ENCODE results near the gene TEX19.
"Not testable (repeated sequence)": the region's sequence is repeated elsewhere in the genome, so short reads cannot be mapped to it uniquely, and the experiment has no call there.

Gene TEX19

GRCh38 chr17:82359451-82360074 is 516 bp downstream of the TEX19 start:
- not testable (repeated sequence) for DNase-seq

GRCh38 chr17:82361885-82362633 is 3.0 kb downstream of the TEX19 start:
- no peak for DNase-seq

GRCh38 chr17:82365606-82366295 is 6.7 kb downstream of the TEX19 start:
- DNase-seq: no peak

- no peak for DNase-seq
Observed at GRCh38 chr17:82366749-82367148, 7.7 kb downstream of the TEX19 start.

- DNase-seq: no peak
Observed at GRCh38 chr17:82367724-82368524, 8.9 kb downstream of the TEX19 start.

- DNase-seq: no peak
Observed at GRCh38 chr17:82369211-82369610, 10.2 kb downstream of the TEX19 start.

- DNase-seq: no peak
Observed at GRCh38 chr17:82370471-82371332, 11.7 kb downstream of the TEX19 start.

- DNase-seq: no peak
Observed at GRCh38 chr17:82371333-82372248, 12.5 kb downstream of the TEX19 start, which contains the start of gene UTS2R. Gene UTS2R (plus strand): TSS chr17:82371765. CDS start chr17:82374325, 2,560 bp downstream.

GRCh38 chr17:82372249-82373071 is 13.4 kb downstream of the TEX19 start:
- no peak for DNase-seq

GRCh38 chr17:82373072-82373452 is 14.0 kb downstream of the TEX19 start:
- DNase-seq: not testable (repeated sequence)

- DNase-seq: no peak
Observed at GRCh38 chr17:82373731-82374625, 14.9 kb downstream of the TEX19 start.

GRCh38 chr17:82374626-82375331 is 15.7 kb downstream of the TEX19 start:
- DNase-seq: peak; percentile 37

- DNase-seq: no peak
Observed at GRCh38 chr17:82375359-82376041, 16.5 kb downstream of the TEX19 start.

GRCh38 chr17:82376042-82376730 is 17.1 kb downstream of the TEX19 start:
- DNase-seq: no peak

- not testable (repeated sequence) for DNase-seq
Observed at GRCh38 chr17:82377294-82377693, 18.2 kb downstream of the TEX19 start.

- DNase-seq: no peak
Observed at GRCh38 chr17:82377924-82378740, 19.1 kb downstream of the TEX19 start.
